ENCODE data around the gene SNW1. TPM values are rescaled to one million over a fixed set of nuclear protein-coding genes. Genes with fewer than 3 reads are reported as not detected.
"Not testable (repeated sequence)": the region's sequence is repeated elsewhere in the genome, so short reads cannot be mapped to it uniquely, and the experiment has no call there.

Gene SNW1
- total and polyA plus RNA-seq, 8 donors, result 13.7 to 35.0 (median 30.2) TPM

- ATAC-seq, result no peak
- TF ChIP-seq, protein P1, sequence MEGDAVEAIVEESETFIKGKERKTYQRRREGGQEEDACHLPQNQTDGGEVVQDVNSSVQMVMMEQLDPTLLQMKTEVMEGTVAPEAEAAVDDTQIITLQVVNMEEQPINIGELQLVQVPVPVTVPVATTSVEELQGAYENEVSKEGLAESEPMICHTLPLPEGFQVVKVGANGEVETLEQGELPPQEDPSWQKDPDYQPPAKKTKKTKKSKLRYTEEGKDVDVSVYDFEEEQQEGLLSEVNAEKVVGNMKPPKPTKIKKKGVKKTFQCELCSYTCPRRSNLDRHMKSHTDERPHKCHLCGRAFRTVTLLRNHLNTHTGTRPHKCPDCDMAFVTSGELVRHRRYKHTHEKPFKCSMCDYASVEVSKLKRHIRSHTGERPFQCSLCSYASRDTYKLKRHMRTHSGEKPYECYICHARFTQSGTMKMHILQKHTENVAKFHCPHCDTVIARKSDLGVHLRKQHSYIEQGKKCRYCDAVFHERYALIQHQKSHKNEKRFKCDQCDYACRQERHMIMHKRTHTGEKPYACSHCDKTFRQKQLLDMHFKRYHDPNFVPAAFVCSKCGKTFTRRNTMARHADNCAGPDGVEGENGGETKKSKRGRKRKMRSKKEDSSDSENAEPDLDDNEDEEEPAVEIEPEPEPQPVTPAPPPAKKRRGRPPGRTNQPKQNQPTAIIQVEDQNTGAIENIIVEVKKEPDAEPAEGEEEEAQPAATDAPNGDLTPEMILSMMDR (IDR thresholded peaks at IDR 0.05), result no peak
- no peak overlapping the region for H3K4me3 ChIP-seq
- DNase-seq, result no peak
- H3K27ac ChIP-seq, result no peak overlapping the region
- 50 to 60% methylated on average over 1 of the region's 1 CpG for WGBS, 2 donors
- no peaks in the 10 kb centered on the region for H3K9me3 ChIP-seq
- intact Hi-C loops (cut with DNase I), result no loop called here
- FAIRE-seq, result no peak
- H3K27me3 ChIP-seq, result no peaks in the 10 kb centered on the region
- no peaks in the 10 kb centered on the region for H3K36me3 ChIP-seq
- H3K4me1 ChIP-seq, result peaks cover 0 to 15% (median 12%) of the 10 kb centered on the region in 3 donors
Observed at GRCh38 chr14:77763316-77763715, 2.4 kb upstream of the SNW1 start.

DNA sequence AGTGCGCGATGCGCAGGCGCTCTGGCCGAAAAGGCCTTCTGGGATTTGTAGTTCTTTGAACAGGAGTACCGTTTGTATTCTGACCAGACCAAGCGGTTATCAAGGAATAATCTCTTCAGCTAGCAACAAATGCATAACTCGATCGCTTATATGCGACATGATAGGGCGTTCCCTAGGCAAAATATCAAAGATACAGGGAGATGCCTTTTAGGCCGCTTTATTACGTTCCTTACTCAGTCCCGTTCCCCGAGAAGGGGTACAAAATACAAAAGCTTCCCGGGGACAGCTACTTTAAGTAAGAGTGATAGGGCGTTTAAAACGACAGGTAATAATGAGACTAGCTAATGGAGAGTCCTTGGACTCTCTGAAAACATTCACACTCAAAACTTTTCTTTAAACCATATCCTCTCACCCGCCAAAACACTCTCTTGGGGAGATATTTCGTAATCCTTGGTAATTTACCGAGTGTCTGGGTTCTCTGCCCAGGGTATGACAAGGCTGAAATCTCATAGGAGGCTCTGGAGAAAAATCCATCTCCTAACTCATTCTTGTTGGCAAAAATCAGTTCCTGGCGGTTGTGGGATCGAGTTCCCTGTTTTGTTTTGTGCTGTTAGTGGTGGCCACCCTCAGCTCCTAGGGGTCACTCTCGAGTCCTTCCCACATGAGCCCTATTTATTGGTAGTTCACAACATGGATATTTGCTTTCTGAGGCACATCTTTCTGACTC, 412 bp upstream of the SNW1 start:
- peak; percentile 32 to 64 (median 44) for ATAC-seq
- peak in 1 of 6 donors; percentile 33 for DNase-seq
- 1 to 2% methylated on average over 24 of the region's 24 CpGs for WGBS, 2 donors
- H3K9me3 ChIP-seq, result no peaks in the 10 kb centered on the region
- H3K36me3 ChIP-seq, result no peaks in the 10 kb centered on the region
- peaks cover 0 to 17% (median 12%) of the 10 kb centered on the region in 3 donors for H3K4me1 ChIP-seq
- TF ChIP-seq, protein P1 (IDR thresholded peaks at IDR 0.05), result no peak
- peak overlapping the region; percentile 54 to 87 (median 78) for H3K27ac ChIP-seq
- peak; percentile 45 for FAIRE-seq
- no peaks in the 10 kb centered on the region for H3K27me3 ChIP-seq
- intact Hi-C loops (cut with DNase I), result no loop called here
- H3K4me3 ChIP-seq, result peak overlapping the region; percentile 81 to 92 (median 86)

DNA sequence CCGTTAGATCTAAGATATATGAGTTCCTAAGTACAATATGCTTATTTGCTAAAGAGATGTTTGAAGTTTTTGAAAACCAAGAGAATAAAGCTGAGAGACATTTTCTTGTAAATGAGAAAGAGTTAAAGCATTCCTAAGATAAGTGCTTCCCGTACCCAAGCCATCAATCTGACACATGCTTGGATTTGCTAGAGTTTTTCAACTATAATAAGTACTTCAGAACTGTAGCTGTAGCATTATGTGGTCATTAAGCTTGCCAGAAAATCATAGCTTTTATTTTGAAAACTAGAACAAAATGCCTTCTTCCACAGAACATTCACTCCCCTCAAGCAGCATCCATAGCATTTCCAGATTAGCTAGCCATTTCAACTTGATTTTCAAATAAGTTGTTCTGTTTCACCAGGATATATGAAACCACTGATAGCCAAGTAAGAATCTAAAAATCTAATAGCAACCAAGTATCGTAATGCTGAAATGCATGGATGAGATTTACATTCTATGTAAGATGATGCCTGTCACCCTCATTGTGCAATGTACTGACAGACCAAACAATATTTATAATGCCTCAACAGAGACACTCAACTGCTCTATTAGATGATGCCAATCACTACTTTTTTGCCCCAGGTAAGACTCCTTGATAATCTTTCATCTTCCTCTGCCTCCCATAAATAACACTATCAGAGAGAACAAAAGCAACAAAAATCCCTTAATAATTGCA, 8.0 kb downstream of the SNW1 start:
- no peak for ATAC-seq
- DNase-seq, result no peak
- H3K4me1 ChIP-seq, result peaks cover 0 to 9% (median 0%) of the 10 kb centered on the region in 3 donors
- H3K4me3 ChIP-seq, result no peak overlapping the region
- FAIRE-seq, result no peak
- WGBS, 2 donors, result 42 to 50% methylated on average over 3 of the region's 3 CpGs
- H3K36me3 ChIP-seq, result peaks cover 0 to 49% (median 17%) of the 10 kb centered on the region in 3 donors
- TF ChIP-seq, protein P1 (IDR thresholded peaks at IDR 0.05), result no peak
- no peaks in the 10 kb centered on the region for H3K27me3 ChIP-seq
- H3K27ac ChIP-seq, result no peak overlapping the region
- H3K9me3 ChIP-seq, result no peaks in the 10 kb centered on the region
- intact Hi-C loops (cut with DNase I), result no loop called here

GRCh38 chr14:77752266-77752665, 8.7 kb downstream of the SNW1 start:
- no peak overlapping the region for H3K27ac ChIP-seq
- TF ChIP-seq, protein P1 (IDR thresholded peaks at IDR 0.05), result no peak
- FAIRE-seq, result no peak
- no peak for ATAC-seq
- no peaks in the 10 kb centered on the region for H3K27me3 ChIP-seq
- H3K36me3 ChIP-seq, result peaks cover 0 to 49% (median 17%) of the 10 kb centered on the region in 3 donors
- peaks cover 0 to 7% (median 0%) of the 10 kb centered on the region in 3 donors for H3K4me1 ChIP-seq
- no peak for DNase-seq
- intact Hi-C loops (cut with DNase I), result no loop called here
- no peak overlapping the region for H3K4me3 ChIP-seq
- 94 to 98% methylated on average over 2 of the region's 2 CpGs for WGBS, 2 donors
- no peaks in the 10 kb centered on the region for H3K9me3 ChIP-seq

- H3K27ac ChIP-seq; H3K4me1 ChIP-seq; H3K9me3 ChIP-seq; H3K4me3 ChIP-seq; H3K27me3 ChIP-seq; ATAC-seq; intact Hi-C loops (cut with DNase I); FAIRE-seq: not testable (repeated sequence)
- DNase-seq, result peak in 1 of 6 donors; percentile 70
- WGBS, 2 donors, result 91 to 96% methylated on average over 10 to 33 of the region's 33 CpGs
- H3K36me3 ChIP-seq, result peaks cover 0 to 38% (median 17%) of the 10 kb centered on the region in 3 donors
Observed at GRCh38 chr14:77747425-77747824, 13.5 kb downstream of the SNW1 start.

Data from pancreas (tissue), 10 donors.